ENCODE data around the gene SHC3. TPM values are rescaled to one million over a fixed set of nuclear protein-coding genes. Genes with fewer than 3 reads are reported as not detected.
A peak's percentile ranks its signal among the peaks of the same experiment; 100 is the strongest.

Gene SHC3
- total and polyA plus RNA-seq, 9 of the 15 experiments (the other 6 are each of a cell fraction or from before 2014, with no cell fraction given) = not detected

- CTCF ChIA-PET (ENCODE audit: low intra/inter-chr PET ratio) = no interaction called here
- DNase-seq (ENCODE audit: extremely low read depth in 1 of 4, low spot score in 3 of 4) (no peak), FAIRE-seq (no peak), ATAC-seq (no peak)
- no TSS peak for BruUV-seq (replicated peaks)
- 0% methylated on average over 1 of the region's 2 CpGs for WGBS (ENCODE audit: insufficient coverage, low coverage, missing lambda C conversion rate)
- Histone ChIP-seq H3K9me1 (ENCODE audit: control insufficient read depth, insufficient read depth, low read length) (no peaks in the 10 kb centered on the region), H3K36me3 (ENCODE audit: control insufficient read depth, insufficient read depth, low read length) (no peaks in the 10 kb centered on the region), H2AFZ (ENCODE audit: low read depth, low read length) (no peak overlapping the region), H3K27ac (ENCODE audit: extremely low read depth, low read depth, low read length) (no peak overlapping the region), H3K79me2 (ENCODE audit: control insufficient read depth, insufficient read depth, low read length) (no peaks in the 10 kb centered on the region), H3K9me3 (replicated peaks; ENCODE audit: control insufficient read depth, insufficient read depth, low read depth, low read length) (no peaks in the 10 kb centered on the region), H3K4me2 (ENCODE audit: insufficient read depth, low read length) (no peak overlapping the region), H3K4me1 (replicated peaks in 1 of 2; ENCODE audit: control insufficient read depth in 2 of 2, insufficient read depth in 2 of 2, low read length in 2 of 2) (no peaks in the 10 kb centered on the region), H3K4me3 (no peak overlapping the region), H4K20me1 (replicated peaks; ENCODE audit: control insufficient read depth, insufficient read depth, low read length) (no peaks in the 10 kb centered on the region), H3K27me3 (ENCODE audit: control insufficient read depth in 2 of 2, insufficient read depth in 2 of 2, low read length in 2 of 2) (no peaks in the 10 kb centered on the region), H3K9ac (ENCODE audit: insufficient read depth in 1 of 2, low read depth in 2 of 2, low read length in 2 of 2) (no peak overlapping the region)
- intact Hi-C loops (cut with micrococcal nuclease) = no loop called here
- POLR2A ChIA-PET = no interaction called here
- in situ Hi-C loops (cut with MboI) = no loop called here
- TF ChIP-seq ZNF316 (IDR thresholded peaks at IDR 0.05) = 0 out of 2 replicates have a peak, but pooled peaks have one; percentile 3
- TF ChIP-seq MBD1 (CRISPR knock-in tag; IDR thresholded peaks at IDR 0.05) = no peak
Measured at GRCh38 chr9:89187541-89187940, 8.9 kb upstream of the SHC3 start.

- DNase-seq (ENCODE audit: extremely low read depth in 1 of 4, low spot score in 3 of 4) (no peak), ATAC-seq (no peak), FAIRE-seq (no peak)
- Histone ChIP-seq H3K4me1 (replicated peaks in 1 of 2; ENCODE audit: control insufficient read depth in 2 of 2, insufficient read depth in 2 of 2, low read length in 2 of 2) (no peaks in the 10 kb centered on the region), H3K9ac (ENCODE audit: insufficient read depth in 1 of 2, low read depth in 2 of 2, low read length in 2 of 2) (no peak overlapping the region), H3K4me3 (no peak overlapping the region), H3K9me1 (ENCODE audit: control insufficient read depth, insufficient read depth, low read length) (no peaks in the 10 kb centered on the region), H2AFZ (ENCODE audit: low read depth, low read length) (no peak overlapping the region), H3K36me3 (ENCODE audit: control insufficient read depth, insufficient read depth, low read length) (no peaks in the 10 kb centered on the region), H3K27me3 (ENCODE audit: control insufficient read depth in 2 of 2, insufficient read depth in 2 of 2, low read length in 2 of 2) (no peaks in the 10 kb centered on the region), H4K20me1 (replicated peaks; ENCODE audit: control insufficient read depth, insufficient read depth, low read length) (no peaks in the 10 kb centered on the region), H3K79me2 (ENCODE audit: control insufficient read depth, insufficient read depth, low read length) (no peaks in the 10 kb centered on the region), H3K4me2 (ENCODE audit: insufficient read depth, low read length) (no peak overlapping the region), H3K9me3 (replicated peaks; ENCODE audit: control insufficient read depth, insufficient read depth, low read depth, low read length) (no peaks in the 10 kb centered on the region), H3K27ac (ENCODE audit: extremely low read depth, low read depth, low read length) (no peak overlapping the region)
- in situ Hi-C loops (cut with MboI) = no loop called here
- ChIA-PET POLR2A (no interaction called here), CTCF (ENCODE audit: low intra/inter-chr PET ratio) (no interaction called here)
- 3% methylated on average over 5 of the region's 5 CpGs for WGBS (ENCODE audit: insufficient coverage, low coverage, missing lambda C conversion rate)
- no TSS peak for BruUV-seq (replicated peaks)
- intact Hi-C loops (cut with micrococcal nuclease) = no loop called here
- TF ChIP-seq TBP (optimal IDR thresholded peaks at IDR 0.05; ENCODE audit: low read depth, low read length) (no peak), PCBP2 (IDR thresholded peaks at IDR 0.05; ENCODE audit: low read depth, low read length, poor library complexity, severe bottlenecking) (no peak), ZNF354B (CRISPR knock-in tag; IDR thresholded peaks at IDR 0.05) (no peak), ZBTB2 (IDR thresholded peaks at IDR 0.05) (no peak), EGR1 (conservative IDR thresholded peaks at IDR 0.05) (no peak), ZC3H8 (IDR thresholded peaks at IDR 0.05) (no peak), RFX5 (IDR thresholded peaks at IDR 0.05; ENCODE audit: low read depth, low read length) (no peak), HMG20B (CRISPR knock-in tag; IDR thresholded peaks at IDR 0.05) (no peak), NR2F6 (CRISPR knock-in tag; IDR thresholded peaks at IDR 0.05) (no peak), FOXA3 (CRISPR knock-in tag; conservative IDR thresholded peaks at IDR 0.05 in 1 of 2, IDR thresholded peaks at IDR 0.05 in 1 of 2) (no peak), ADNP (tag; IDR thresholded peaks at IDR 0.05) (no peak), SIN3B (IDR thresholded peaks at IDR 0.05; ENCODE audit: low read depth) (no peak), SMAD4 (CRISPR knock-in tag; conservative IDR thresholded peaks at IDR 0.05) (no peak), KDM1A (IDR thresholded peaks at IDR 0.05) (no peak), ZNF57 (CRISPR knock-in tag; IDR thresholded peaks at IDR 0.05) (no peak)
Measured at GRCh38 chr9:89186960-89187359, 8.3 kb upstream of the SHC3 start.
